Memory B cell (primary cell): Measurements from ENCODE around the gene FKBP7.

Experiments
- ATAC-seq: fragments of 150-1000 bp; cut with Tn5 transposase; 2 replicates; pipeline ENCODE4 v1.10.0; 2021; ENCODE audit warnings: low read depth, mild to moderate bottlenecking, moderate library complexity
- DNase-seq, 2 donors: peaks; one replicate each; pipeline ENCODE4 v3.0.0; 2022; ENCODE audit warnings: low spot score in 2 of 2
- H3K27ac Mint-ChIP-seq: one replicate; pipeline ENCODE4 v1.8.0; 2022; ENCODE audit warnings: mild to moderate bottlenecking, moderate library complexity, mixed read lengths
- H3K27me3 Mint-ChIP-seq: one replicate; pipeline ENCODE4 v1.8.0; 2022; ENCODE audit warnings: mixed read lengths
- H3K36me3 Mint-ChIP-seq: one replicate; pipeline ENCODE4 v1.8.0; 2022; ENCODE audit warnings: mild to moderate bottlenecking, mixed read lengths
- H3K4me1 Mint-ChIP-seq: one replicate; pipeline ENCODE4 v1.8.0; 2022; ENCODE audit warnings: mixed read lengths
- H3K4me3 Mint-ChIP-seq: one replicate; pipeline ENCODE4 v1.8.0; 2022; ENCODE audit warnings: mild to moderate bottlenecking, moderate library complexity, mixed read lengths
- H3K9me3 Mint-ChIP-seq: one replicate; pipeline ENCODE4 v1.8.0; 2022; ENCODE audit warnings: mixed read lengths

FKBP7 gene

GRCh38 chr2:178508646-178509045, 30.2 kb upstream of the FKBP7 start:
- H3K9me3 Mint-ChIP-seq = no peaks in the 10 kb centered on the region
- H3K4me3 Mint-ChIP-seq = no peak overlapping the region
- DNase-seq (no peak), ATAC-seq (no peak)
- H3K27ac Mint-ChIP-seq = no peak overlapping the region
- no peaks in the 10 kb centered on the region for H3K27me3 Mint-ChIP-seq
- H3K36me3 Mint-ChIP-seq = peaks cover 14% of the 10 kb centered on the region
- H3K4me1 Mint-ChIP-seq = peaks cover 2% of the 10 kb centered on the region

GRCh38 chr2:178506949-178507348, 28.5 kb upstream of the FKBP7 start:
- peaks cover 2% of the 10 kb centered on the region for H3K4me1 Mint-ChIP-seq
- H3K9me3 Mint-ChIP-seq = no peaks in the 10 kb centered on the region
- H3K36me3 Mint-ChIP-seq = peaks cover 17% of the 10 kb centered on the region
- no peak overlapping the region for H3K4me3 Mint-ChIP-seq
- DNase-seq (no peak), ATAC-seq (no peak)
- no peak overlapping the region for H3K27ac Mint-ChIP-seq
- H3K27me3 Mint-ChIP-seq = no peaks in the 10 kb centered on the region

GRCh38 chr2:178506524-178506923, 28.1 kb upstream of the FKBP7 start:
- peaks cover 2% of the 10 kb centered on the region for H3K4me1 Mint-ChIP-seq
- no peaks in the 10 kb centered on the region for H3K27me3 Mint-ChIP-seq
- no peak overlapping the region for H3K4me3 Mint-ChIP-seq
- no peak for DNase-seq
- no peaks in the 10 kb centered on the region for H3K9me3 Mint-ChIP-seq
- peaks cover 17% of the 10 kb centered on the region for H3K36me3 Mint-ChIP-seq
- H3K27ac Mint-ChIP-seq = no peak overlapping the region
- ATAC-seq = no peak

GRCh38 chr2:178506101-178506500, 27.7 kb upstream of the FKBP7 start:
- H3K9me3 Mint-ChIP-seq = no peaks in the 10 kb centered on the region
- H3K4me3 Mint-ChIP-seq = no peak overlapping the region
- peaks cover 2% of the 10 kb centered on the region for H3K4me1 Mint-ChIP-seq
- DNase-seq (no peak), ATAC-seq (no peak)
- H3K27me3 Mint-ChIP-seq = no peaks in the 10 kb centered on the region
- H3K27ac Mint-ChIP-seq = no peak overlapping the region
- peaks cover 17% of the 10 kb centered on the region for H3K36me3 Mint-ChIP-seq

GRCh38 chr2:178502751-178503150, 24.4 kb upstream of the FKBP7 start:
- H3K9me3 Mint-ChIP-seq = no peaks in the 10 kb centered on the region
- H3K4me3 Mint-ChIP-seq = no peak overlapping the region
- H3K36me3 Mint-ChIP-seq = peaks cover 23% of the 10 kb centered on the region
- ATAC-seq (no peak), DNase-seq (no peak)
- peaks cover 4% of the 10 kb centered on the region for H3K4me1 Mint-ChIP-seq
- no peaks in the 10 kb centered on the region for H3K27me3 Mint-ChIP-seq
- H3K27ac Mint-ChIP-seq = no peak overlapping the region

GRCh38 chr2:178499640-178500039, 21.2 kb upstream of the FKBP7 start:
- H3K27me3 Mint-ChIP-seq = no peaks in the 10 kb centered on the region
- peaks cover 34% of the 10 kb centered on the region for H3K36me3 Mint-ChIP-seq
- no peak for DNase-seq
- no peak overlapping the region for H3K4me3 Mint-ChIP-seq
- H3K4me1 Mint-ChIP-seq = peaks cover 6% of the 10 kb centered on the region
- H3K9me3 Mint-ChIP-seq = no peaks in the 10 kb centered on the region
- no peak for ATAC-seq
- H3K27ac Mint-ChIP-seq = no peak overlapping the region

GRCh38 chr2:178498137-178498536, 19.7 kb upstream of the FKBP7 start:
- Mint-ChIP-seq H3K4me1 (peaks cover 6% of the 10 kb centered on the region), H3K4me3 (no peak overlapping the region), H3K27ac (no peak overlapping the region), H3K36me3 (peaks cover 37% of the 10 kb centered on the region), H3K27me3 (no peaks in the 10 kb centered on the region), H3K9me3 (no peaks in the 10 kb centered on the region)
- DNase-seq (no peak), ATAC-seq (no peak)

- Mint-ChIP-seq H3K27me3 (no peaks in the 10 kb centered on the region), H3K36me3 (peaks cover 32% of the 10 kb centered on the region), H3K4me3 (no peak overlapping the region), H3K4me1 (peaks cover 6% of the 10 kb centered on the region), H3K27ac (no peak overlapping the region), H3K9me3 (no peaks in the 10 kb centered on the region)
- ATAC-seq = no peak
- no peak for DNase-seq
These were observed 17.6 kb upstream of the FKBP7 start for GRCh38 chr2:178496049-178496448.

GRCh38 chr2:178491612-178492011, 13.2 kb upstream of the FKBP7 start:
- H3K4me1 Mint-ChIP-seq = peaks cover 11% of the 10 kb centered on the region
- H3K9me3 Mint-ChIP-seq = no peaks in the 10 kb centered on the region
- peaks cover 41% of the 10 kb centered on the region for H3K36me3 Mint-ChIP-seq
- no peak overlapping the region for H3K4me3 Mint-ChIP-seq
- DNase-seq = no peak
- ATAC-seq = no peak
- peak overlapping the region; percentile 59 for H3K27ac Mint-ChIP-seq
- no peaks in the 10 kb centered on the region for H3K27me3 Mint-ChIP-seq

- Mint-ChIP-seq H3K4me1 (peaks cover 41% of the 10 kb centered on the region), H3K4me3 (no peak overlapping the region), H3K36me3 (peaks cover 29% of the 10 kb centered on the region), H3K27me3 (no peaks in the 10 kb centered on the region), H3K27ac (no peak overlapping the region), H3K9me3 (no peaks in the 10 kb centered on the region)
- ATAC-seq (no peak), DNase-seq (no peak)
These were observed 7.0 kb upstream of the FKBP7 start for GRCh38 chr2:178485356-178485755.

GRCh38 chr2:178484245-178485041, 6.0 kb upstream of the FKBP7 start:
- H3K4me3 Mint-ChIP-seq = no peak overlapping the region
- peaks cover 21% of the 10 kb centered on the region for H3K36me3 Mint-ChIP-seq
- no peak overlapping the region for H3K27ac Mint-ChIP-seq
- H3K9me3 Mint-ChIP-seq = no peaks in the 10 kb centered on the region
- H3K4me1 Mint-ChIP-seq = peaks cover 41% of the 10 kb centered on the region
- DNase-seq = no peak
- H3K27me3 Mint-ChIP-seq = no peaks in the 10 kb centered on the region
- ATAC-seq = no peak

- peak overlapping the region; percentile 53 for H3K4me3 Mint-ChIP-seq
- peaks cover 12% of the 10 kb centered on the region for H3K36me3 Mint-ChIP-seq
- H3K9me3 Mint-ChIP-seq = no peaks in the 10 kb centered on the region
- ATAC-seq (no peak), DNase-seq (no peak)
- no peak overlapping the region for H3K27ac Mint-ChIP-seq
- no peaks in the 10 kb centered on the region for H3K27me3 Mint-ChIP-seq
- H3K4me1 Mint-ChIP-seq = peaks cover 34% of the 10 kb centered on the region
These were observed 4.0 kb upstream of the FKBP7 start for GRCh38 chr2:178482437-178482836.

GRCh38 chr2:178480227-178481181, 2.1 kb upstream of the FKBP7 start, which contains the start of gene PLEKHA3:
PLEKHA3 (plus strand) TSS chr2:178480457; CDS start chr2:178480870, 413 bp downstream.
- H3K9me3 Mint-ChIP-seq = no peaks in the 10 kb centered on the region
- H3K4me3 Mint-ChIP-seq = peak within 1 kb of the TSS; percentile 97
- H3K27ac Mint-ChIP-seq = peak within 1 kb of the TSS; percentile 97
- H3K27me3 Mint-ChIP-seq = no peaks in the 10 kb centered on the region
- peak; percentile 55 for ATAC-seq
- peaks cover 1% of the 10 kb centered on the region for H3K36me3 Mint-ChIP-seq
- DNase-seq = peak; percentile 70 to 76
- H3K4me1 Mint-ChIP-seq = peaks cover 26% of the 10 kb centered on the region

GRCh38 chr2:178479758-178480226, 1.4 kb upstream of the FKBP7 start:
- no peaks in the 10 kb centered on the region for H3K9me3 Mint-ChIP-seq
- H3K36me3 Mint-ChIP-seq = no peaks in the 10 kb centered on the region
- H3K4me3 Mint-ChIP-seq = peak overlapping the region; percentile 97
- peak overlapping the region; percentile 97 for H3K27ac Mint-ChIP-seq
- DNase-seq (no peak), ATAC-seq (no peak)
- no peaks in the 10 kb centered on the region for H3K27me3 Mint-ChIP-seq
- peaks cover 24% of the 10 kb centered on the region for H3K4me1 Mint-ChIP-seq
